SU-DHL-6 (cell line): ENCODE measurements around the gene TAS2R43.
"Not testable (repeated sequence)": the region's sequence is repeated elsewhere in the genome, so short reads cannot be mapped to it uniquely, and the experiment has no call there.

Experiments
- EZH2phosphoT487 ChIP-seq: fragments of 200-600 bp; sonication (generic), shearing (Covaris generic); conservative IDR thresholded peaks from 2 replicates; pipeline ENCODE4 v1.6.1; 2018; ENCODE audit warnings: mild to moderate bottlenecking, antibody characterized with exemption, low read length, moderate library complexity, mixed read lengths
- TF ChIP-seq, protein P1 (sequence below): fragments of 200-600 bp; sonication (generic); IDR thresholded peaks from one replicate; pipeline ENCODE4 v1.5.1; 2017; ENCODE audit warnings: antibody characterized with exemption, mild to moderate bottlenecking, low read length, moderate library complexity; ENCODE audit not compliant: insufficient read depth, poor library complexity, severe bottlenecking

DNA sequence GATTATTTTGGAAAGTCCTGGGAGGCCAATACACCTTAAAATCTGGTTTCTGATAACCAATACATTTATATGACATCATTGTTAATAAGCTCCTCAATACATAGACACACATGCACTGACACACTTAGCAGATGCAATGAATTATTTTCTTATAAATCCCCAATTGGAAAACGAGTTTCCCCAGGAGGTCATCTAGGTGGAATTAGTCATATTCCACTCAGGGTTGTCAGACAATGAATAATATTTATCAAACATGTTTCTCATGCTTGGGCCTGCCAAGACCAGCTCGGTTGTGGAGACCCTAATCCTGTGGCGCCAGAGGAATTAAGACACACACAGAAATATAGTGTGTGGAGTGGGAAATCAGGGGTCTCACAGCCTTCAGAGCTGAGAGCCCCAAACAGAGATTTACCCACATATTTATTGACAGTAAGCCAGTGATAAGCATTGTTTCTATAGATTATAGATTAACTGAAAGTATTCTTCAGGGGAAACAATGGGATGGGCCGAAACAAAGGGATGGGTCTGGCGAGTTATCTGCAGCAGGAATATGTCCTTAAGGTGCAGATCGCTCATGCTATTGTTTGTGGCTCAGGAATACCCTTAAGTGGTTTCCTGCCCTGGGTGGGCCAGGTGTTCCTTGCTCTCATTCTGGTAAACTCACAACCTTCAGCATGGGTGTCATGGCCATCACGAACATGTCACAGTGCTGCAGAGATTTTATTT, 42.1 kb downstream of the TAS2R43 start:
- TF ChIP-seq, protein P1, sequence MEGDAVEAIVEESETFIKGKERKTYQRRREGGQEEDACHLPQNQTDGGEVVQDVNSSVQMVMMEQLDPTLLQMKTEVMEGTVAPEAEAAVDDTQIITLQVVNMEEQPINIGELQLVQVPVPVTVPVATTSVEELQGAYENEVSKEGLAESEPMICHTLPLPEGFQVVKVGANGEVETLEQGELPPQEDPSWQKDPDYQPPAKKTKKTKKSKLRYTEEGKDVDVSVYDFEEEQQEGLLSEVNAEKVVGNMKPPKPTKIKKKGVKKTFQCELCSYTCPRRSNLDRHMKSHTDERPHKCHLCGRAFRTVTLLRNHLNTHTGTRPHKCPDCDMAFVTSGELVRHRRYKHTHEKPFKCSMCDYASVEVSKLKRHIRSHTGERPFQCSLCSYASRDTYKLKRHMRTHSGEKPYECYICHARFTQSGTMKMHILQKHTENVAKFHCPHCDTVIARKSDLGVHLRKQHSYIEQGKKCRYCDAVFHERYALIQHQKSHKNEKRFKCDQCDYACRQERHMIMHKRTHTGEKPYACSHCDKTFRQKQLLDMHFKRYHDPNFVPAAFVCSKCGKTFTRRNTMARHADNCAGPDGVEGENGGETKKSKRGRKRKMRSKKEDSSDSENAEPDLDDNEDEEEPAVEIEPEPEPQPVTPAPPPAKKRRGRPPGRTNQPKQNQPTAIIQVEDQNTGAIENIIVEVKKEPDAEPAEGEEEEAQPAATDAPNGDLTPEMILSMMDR: not testable (repeated sequence)
- not testable (repeated sequence) for TF ChIP-seq EZH2phosphoT487
